HepG2 (cell line): ENCODE measurements around the gene C12orf43. TPM values are rescaled to one million over a fixed set of nuclear protein-coding genes. Genes with fewer than 3 reads are reported as not detected.

Experiments used
- BRD4 ChIP-seq: sonication (generic); formaldehyde crosslinking; IDR thresholded peaks from 2 replicates; pipeline ENCODE4 v1.4.0; 2020; ENCODE audit warnings: missing genetic modification reagents
- GATA4 ChIP-seq: sonication (generic); IDR thresholded peaks from 2 replicates; pipeline ENCODE4 v1.6.1; 2016; ENCODE audit warnings: antibody characterized with exemption, low read depth, borderline replicate concordance
- HNF4A ChIP-seq: sonication (generic); formaldehyde crosslinking; IDR thresholded peaks from 2 replicates; pipeline ENCODE4 v1.4.0; 2020; ENCODE audit warnings: missing genetic modification reagents
- RAD21 ChIP-seq: fragments of 450-650 bp; formaldehyde crosslinking; IDR thresholded peaks from 2 replicates; pipeline ENCODE4 v1.5.0; 2020; ENCODE audit warnings: mild to moderate bottlenecking
- SNRNP70 ChIP-seq: fragments of 200-400 bp; formaldehyde crosslinking; IDR thresholded peaks from 2 replicates; pipeline ENCODE4 v1.6.1; 2017; ENCODE audit warnings: mild to moderate bottlenecking, low read depth, low read length, moderate library complexity
- TCF7 ChIP-seq: sonication (generic); IDR thresholded peaks from 2 replicates; pipeline ENCODE4 v1.6.1; 2016; ENCODE audit warnings: antibody characterized with exemption, low read depth
- THAP11 ChIP-seq: IDR thresholded peaks from 2 replicates; pipeline ENCODE4 v1.6.1; 2016; ENCODE audit warnings: missing biosample characterization, missing genetic modification reagents
- THAP8 ChIP-seq: sonication (generic); formaldehyde crosslinking; IDR thresholded peaks from 2 replicates; pipeline ENCODE4 v1.5.1; 2020; ENCODE audit warnings: missing genetic modification reagents, mild to moderate bottlenecking, borderline replicate concordance
- ZHX1 ChIP-seq: sonication (generic); formaldehyde crosslinking; IDR thresholded peaks from 2 replicates; pipeline ENCODE4 v1.8.1; 2022; ENCODE audit warnings: low read depth, mild to moderate bottlenecking, missing genetic modification reagents
- ZNF121 ChIP-seq: sonication (generic); formaldehyde crosslinking; IDR thresholded peaks from 2 replicates; pipeline ENCODE4 v1.5.0; 2020; ENCODE audit warnings: mild to moderate bottlenecking, missing genetic modification reagents
- polyA plus RNA-seq, 8 experiments: library from polyadenylated mRNA; depleted of rRNA in 3 of 8; stranded (reverse) in 7 of 8; unstranded in 1 of 8; fragments of >200 nt; fragmentation: Illumina TruSeq in 4 of 8; extraction: Trizol in 4 of 8; gene quantifications; 2 replicates each; pipeline versions ENCODE4 v1.2.1 to v1.2.3, GENCODE V29; 2011 to 2016; ENCODE audit warnings: low read depth in 4 of 8, missing spikeins in 1 of 8, mixed read lengths in 1 of 8; ENCODE audit not compliant: insufficient read depth in 1 of 8
- total RNA-seq, 5 experiments: library from RNA; depleted of rRNA; stranded (reverse); fragments of >200 nt; fragmentation: Illumina TruSeq; extraction: Trizol; gene quantifications; 2 replicates each; pipeline ENCODE4 v1.2.3, GENCODE V29; 2016; ENCODE audit warnings: low read depth in 1 of 5
- TF ChIP-seq, protein P1 (sequence below): sonication (generic); formaldehyde crosslinking; IDR thresholded peaks from 2 replicates; pipeline ENCODE4 v1.4.0; 2020; ENCODE audit warnings: missing genetic modification reagents
- TF ChIP-seq, protein P2 (sequence below): sonication (generic); formaldehyde crosslinking; IDR thresholded peaks from 2 replicates; pipeline ENCODE4 v1.8.1; 2022; ENCODE audit warnings: mild to moderate bottlenecking, missing genetic modification reagents
- TF ChIP-seq, protein P3 (sequence below): sonication (generic); formaldehyde crosslinking; IDR thresholded peaks from 2 replicates; pipeline ENCODE4 v1.8.1; 2023; ENCODE audit warnings: mild to moderate bottlenecking, inconsistent platforms, moderate library complexity, missing genetic modification reagents, borderline replicate concordance
- TF ChIP-seq, protein P4 (sequence below): sonication (generic); formaldehyde crosslinking; conservative IDR thresholded peaks from 2 replicates; pipeline ENCODE4 v1.4.0; 2020; ENCODE audit warnings: mild to moderate bottlenecking, missing genetic modification reagents, moderate library complexity

C12orf43 gene
- total and polyA plus RNA-seq, 2 of the 13 experiments (the other 11 are each of a cell fraction or from before 2014, with no cell fraction given), result 7.9 to 11.1 TPM

DNA sequence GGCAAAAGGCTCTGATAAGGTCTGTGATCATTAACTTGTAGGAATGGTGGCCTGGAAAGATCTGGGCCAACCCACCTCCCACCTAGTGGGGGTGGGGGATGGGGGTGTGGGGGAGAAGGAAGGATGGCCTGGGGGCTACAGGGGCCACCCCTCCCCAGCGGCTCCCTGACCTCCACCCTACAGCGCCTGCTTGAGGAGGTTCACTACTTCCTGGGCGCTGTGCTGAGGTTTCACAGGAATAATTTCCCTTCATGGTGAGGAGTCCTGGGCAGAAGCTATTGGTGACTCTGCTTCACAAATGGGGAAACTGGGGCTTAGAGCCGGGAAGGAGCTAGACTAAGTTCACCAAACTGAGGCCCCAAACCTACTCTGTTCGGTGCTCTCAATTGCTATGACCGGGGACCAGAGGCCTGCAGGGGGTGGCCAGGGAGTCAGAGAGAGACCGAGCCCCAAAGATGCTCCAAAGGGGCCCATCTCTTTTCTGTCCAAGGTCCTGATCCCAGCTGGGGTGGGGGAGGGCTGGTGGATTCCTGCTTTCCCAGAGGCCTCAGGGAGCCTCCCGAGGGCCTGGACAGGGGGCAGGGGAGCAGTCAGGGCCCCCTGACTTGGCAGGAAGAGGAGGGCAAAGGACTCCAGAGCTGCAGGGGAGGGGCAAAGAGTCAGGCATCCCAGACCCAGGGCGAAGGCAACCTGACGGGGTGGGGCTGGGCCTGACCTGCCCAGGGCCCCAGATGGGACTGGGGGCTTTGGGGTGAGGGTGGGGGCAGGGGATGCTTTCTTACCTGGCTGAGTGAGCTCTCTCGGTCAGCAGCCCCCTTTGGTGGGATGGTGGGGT is 36.2 kb downstream of the C12orf43 start (continued):
- peak; percentile 38 for TF ChIP-seq BRD4
- TF ChIP-seq, protein P1, sequence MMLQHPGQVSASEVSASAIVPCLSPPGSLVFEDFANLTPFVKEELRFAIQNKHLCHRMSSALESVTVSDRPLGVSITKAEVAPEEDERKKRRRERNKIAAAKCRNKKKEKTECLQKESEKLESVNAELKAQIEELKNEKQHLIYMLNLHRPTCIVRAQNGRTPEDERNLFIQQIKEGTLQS (CRISPR knock-in tag), result no peak
- TF ChIP-seq, protein P2, sequence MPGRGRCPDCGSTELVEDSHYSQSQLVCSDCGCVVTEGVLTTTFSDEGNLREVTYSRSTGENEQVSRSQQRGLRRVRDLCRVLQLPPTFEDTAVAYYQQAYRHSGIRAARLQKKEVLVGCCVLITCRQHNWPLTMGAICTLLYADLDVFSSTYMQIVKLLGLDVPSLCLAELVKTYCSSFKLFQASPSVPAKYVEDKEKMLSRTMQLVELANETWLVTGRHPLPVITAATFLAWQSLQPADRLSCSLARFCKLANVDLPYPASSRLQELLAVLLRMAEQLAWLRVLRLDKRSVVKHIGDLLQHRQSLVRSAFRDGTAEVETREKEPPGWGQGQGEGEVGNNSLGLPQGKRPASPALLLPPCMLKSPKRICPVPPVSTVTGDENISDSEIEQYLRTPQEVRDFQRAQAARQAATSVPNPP (CRISPR knock-in tag), result 0 out of 2 replicates have a peak, but pooled peaks have one; percentile 73
- peak; percentile 68; the same call in 1 of the 2 replicates for TF ChIP-seq THAP11 (CRISPR knock-in tag)
- no peak for TF ChIP-seq GATA4
- TF ChIP-seq HNF4A (CRISPR knock-in tag), result peak; percentile 86
- TF ChIP-seq, protein P3, sequence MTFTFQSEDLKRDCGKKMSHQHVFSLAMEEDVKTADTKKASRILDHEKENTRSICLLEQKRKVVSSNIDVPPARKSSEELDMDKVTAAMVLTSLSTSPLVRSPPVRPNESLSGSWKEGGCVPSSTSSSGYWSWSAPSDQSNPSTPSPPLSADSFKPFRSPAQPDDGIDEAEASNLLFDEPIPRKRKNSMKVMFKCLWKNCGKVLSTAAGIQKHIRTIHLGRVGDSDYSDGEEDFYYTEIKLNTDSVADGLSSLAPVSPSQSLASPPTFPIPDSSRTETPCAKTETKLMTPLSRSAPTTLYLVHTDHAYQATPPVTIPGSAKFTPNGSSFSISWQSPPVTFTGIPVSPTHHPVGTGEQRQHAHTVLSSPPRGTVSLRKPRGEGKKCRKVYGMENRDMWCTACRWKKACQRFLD (CRISPR knock-in tag), result peak; percentile 85; the same call in 1 of the 2 replicates
- no peak for TF ChIP-seq SNRNP70
- no peak for TF ChIP-seq ZNF121
- TF ChIP-seq, protein P4, sequence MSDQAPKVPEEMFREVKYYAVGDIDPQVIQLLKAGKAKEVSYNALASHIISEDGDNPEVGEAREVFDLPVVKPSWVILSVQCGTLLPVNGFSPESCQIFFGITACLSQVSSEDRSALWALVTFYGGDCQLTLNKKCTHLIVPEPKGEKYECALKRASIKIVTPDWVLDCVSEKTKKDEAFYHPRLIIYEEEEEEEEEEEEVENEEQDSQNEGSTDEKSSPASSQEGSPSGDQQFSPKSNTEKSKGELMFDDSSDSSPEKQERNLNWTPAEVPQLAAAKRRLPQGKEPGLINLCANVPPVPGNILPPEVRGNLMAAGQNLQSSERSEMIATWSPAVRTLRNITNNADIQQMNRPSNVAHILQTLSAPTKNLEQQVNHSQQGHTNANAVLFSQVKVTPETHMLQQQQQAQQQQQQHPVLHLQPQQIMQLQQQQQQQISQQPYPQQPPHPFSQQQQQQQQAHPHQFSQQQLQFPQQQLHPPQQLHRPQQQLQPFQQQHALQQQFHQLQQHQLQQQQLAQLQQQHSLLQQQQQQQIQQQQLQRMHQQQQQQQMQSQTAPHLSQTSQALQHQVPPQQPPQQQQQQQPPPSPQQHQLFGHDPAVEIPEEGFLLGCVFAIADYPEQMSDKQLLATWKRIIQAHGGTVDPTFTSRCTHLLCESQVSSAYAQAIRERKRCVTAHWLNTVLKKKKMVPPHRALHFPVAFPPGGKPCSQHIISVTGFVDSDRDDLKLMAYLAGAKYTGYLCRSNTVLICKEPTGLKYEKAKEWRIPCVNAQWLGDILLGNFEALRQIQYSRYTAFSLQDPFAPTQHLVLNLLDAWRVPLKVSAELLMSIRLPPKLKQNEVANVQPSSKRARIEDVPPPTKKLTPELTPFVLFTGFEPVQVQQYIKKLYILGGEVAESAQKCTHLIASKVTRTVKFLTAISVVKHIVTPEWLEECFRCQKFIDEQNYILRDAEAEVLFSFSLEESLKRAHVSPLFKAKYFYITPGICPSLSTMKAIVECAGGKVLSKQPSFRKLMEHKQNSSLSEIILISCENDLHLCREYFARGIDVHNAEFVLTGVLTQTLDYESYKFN (CRISPR knock-in tag), result peak; percentile 94
- TF ChIP-seq TCF7, result no peak
- TF ChIP-seq RAD21 (CRISPR knock-in tag), result peak; percentile 43; the same call in 1 of the 2 replicates
- 0 out of 2 replicates have a peak, but pooled peaks have one; percentile 14 for TF ChIP-seq THAP8 (CRISPR knock-in tag)
- TF ChIP-seq ZHX1, result no peak
